ENCODE measurements around the gene SEPTIN11. TPM values are rescaled to one million over a fixed set of nuclear protein-coding genes. Genes with fewer than 3 reads are reported as not detected.

Gene SEPTIN11
- total and polyA plus RNA-seq, 2 donors (not counting 1 experiment from before 2014, with no cell fraction given), result 688 to 1,286 TPM

GRCh38 chr4:76943129-76943620 lies 6.4 kb upstream of the SEPTIN11 start:
- no peaks in the 10 kb centered on the region for H3K4me1 ChIP-seq (ENCODE audit: control insufficient read depth, extremely low read depth, insufficient read depth, low read length)
- H3K9me3 ChIP-seq (ENCODE audit: control insufficient read depth, insufficient read depth, low read depth, low read length), result no peaks in the 10 kb centered on the region
- no peaks in the 10 kb centered on the region for H3K27me3 ChIP-seq (ENCODE audit: control insufficient read depth, insufficient read depth, low read length)
- H3K4me2 ChIP-seq (ENCODE audit: extremely low read depth, insufficient read depth, low read length), result peak overlapping the region; percentile 15
- no peaks in the 10 kb centered on the region for H4K20me1 ChIP-seq (ENCODE audit: control insufficient read depth, extremely low read depth, insufficient read depth, low read length)
- no peak overlapping the region for H3K9ac ChIP-seq (ENCODE audit: insufficient read depth, low read length)
- peaks cover 27% of the 10 kb centered on the region for H3K79me2 ChIP-seq (ENCODE audit: control insufficient read depth, insufficient read depth, low read length)
- H3K4me3 ChIP-seq (replicated peaks in 1 of 4; ENCODE audit: control extremely low read depth in 1 of 4, insufficient read depth in 1 of 4, low read depth in 3 of 4, low read length in 4 of 4), result no peak overlapping the region
- H3K36me3 ChIP-seq (ENCODE audit: control insufficient read depth, insufficient read depth, low read length), result no peaks in the 10 kb centered on the region
- DNase-seq (ENCODE audit: low read depth in 2 of 2), result peak; percentile 69 to 93
- no peak for TF ChIP-seq EZH2 (IDR thresholded peaks at IDR 0.05; ENCODE audit: low read length, missing control alignments)
- no peak for TF ChIP-seq CTCF (conservative IDR thresholded peaks at IDR 0.05 in 1 of 2, IDR thresholded peaks at IDR 0.05 in 1 of 2; ENCODE audit: low read depth in 1 of 2, low read length in 2 of 2)
- H3K27ac ChIP-seq (ENCODE audit: insufficient read depth, low read length), result no peak overlapping the region
- no peak overlapping the region for H2AFZ ChIP-seq (ENCODE audit: low read length)

- no peak for TF ChIP-seq EZH2 (IDR thresholded peaks at IDR 0.05; ENCODE audit: low read length, missing control alignments)
- no peak for TF ChIP-seq CTCF (conservative IDR thresholded peaks at IDR 0.05 in 1 of 2, IDR thresholded peaks at IDR 0.05 in 1 of 2; ENCODE audit: low read depth in 1 of 2, low read length in 2 of 2)
- Histone ChIP-seq H3K36me3 (ENCODE audit: control insufficient read depth, insufficient read depth, low read length) (no peaks in the 10 kb centered on the region), H3K4me3 (replicated peaks in 1 of 4; ENCODE audit: control extremely low read depth in 1 of 4, insufficient read depth in 1 of 4, low read depth in 3 of 4, low read length in 4 of 4) (no peak overlapping the region), H3K4me2 (ENCODE audit: extremely low read depth, insufficient read depth, low read length) (peak overlapping the region; percentile 15), H3K9ac (ENCODE audit: insufficient read depth, low read length) (no peak overlapping the region), H2AFZ (ENCODE audit: low read length) (no peak overlapping the region), H3K79me2 (ENCODE audit: control insufficient read depth, insufficient read depth, low read length) (peaks cover 33% of the 10 kb centered on the region), H3K9me3 (ENCODE audit: control insufficient read depth, insufficient read depth, low read depth, low read length) (no peaks in the 10 kb centered on the region), H3K4me1 (ENCODE audit: control insufficient read depth, extremely low read depth, insufficient read depth, low read length) (no peaks in the 10 kb centered on the region), H4K20me1 (ENCODE audit: control insufficient read depth, extremely low read depth, insufficient read depth, low read length) (no peaks in the 10 kb centered on the region), H3K27ac (ENCODE audit: insufficient read depth, low read length) (no peak overlapping the region), H3K27me3 (ENCODE audit: control insufficient read depth, insufficient read depth, low read length) (no peaks in the 10 kb centered on the region)
- peak in 1 of 2 donors; percentile 54 for DNase-seq (ENCODE audit: low read depth in 2 of 2)
Measured at GRCh38 chr4:76943790-76944189, 5.8 kb upstream of the SEPTIN11 start.

- no peak overlapping the region for H2AFZ ChIP-seq (ENCODE audit: low read length)
- no peaks in the 10 kb centered on the region for H3K9me3 ChIP-seq (ENCODE audit: control insufficient read depth, insufficient read depth, low read depth, low read length)
- H3K4me2 ChIP-seq (ENCODE audit: extremely low read depth, insufficient read depth, low read length), result peak overlapping the region; percentile 93
- no peak overlapping the region for H3K9ac ChIP-seq (ENCODE audit: insufficient read depth, low read length)
- H3K79me2 ChIP-seq (ENCODE audit: control insufficient read depth, insufficient read depth, low read length), result peaks cover 66% of the 10 kb centered on the region
- H4K20me1 ChIP-seq (ENCODE audit: control insufficient read depth, extremely low read depth, insufficient read depth, low read length), result no peaks in the 10 kb centered on the region
- TF ChIP-seq CTCF (conservative IDR thresholded peaks at IDR 0.05 in 1 of 2, IDR thresholded peaks at IDR 0.05 in 1 of 2; ENCODE audit: low read depth in 1 of 2, low read length in 2 of 2), result peak in 1 of 2 donors; percentile 15
- no peak for TF ChIP-seq EZH2 (IDR thresholded peaks at IDR 0.05; ENCODE audit: low read length, missing control alignments)
- DNase-seq (ENCODE audit: low read depth in 2 of 2), result no peak
- H3K36me3 ChIP-seq (ENCODE audit: control insufficient read depth, insufficient read depth, low read length), result no peaks in the 10 kb centered on the region
- H3K4me3 ChIP-seq (replicated peaks in 1 of 4; ENCODE audit: control extremely low read depth in 1 of 4, insufficient read depth in 1 of 4, low read depth in 3 of 4, low read length in 4 of 4), result peak overlapping the region in 2 of 4 experiments; percentile 61 to 91
- no peak overlapping the region for H3K27ac ChIP-seq (ENCODE audit: insufficient read depth, low read length)
- H3K27me3 ChIP-seq (ENCODE audit: control insufficient read depth, insufficient read depth, low read length), result no peaks in the 10 kb centered on the region
- H3K4me1 ChIP-seq (ENCODE audit: control insufficient read depth, extremely low read depth, insufficient read depth, low read length), result no peaks in the 10 kb centered on the region
Measured at GRCh38 chr4:76947369-76947768, 2.2 kb upstream of the SEPTIN11 start.

Data from fibroblast of lung (primary cell).